ENCODE measurements around the gene FOXO4. TPM values are rescaled to one million over a fixed set of nuclear protein-coding genes. Genes with fewer than 3 reads are reported as not detected.

FOXO4 gene
- total and polyA plus RNA-seq, 2 of the 13 experiments (the other 11 are each of a cell fraction or from before 2014, with no cell fraction given), result 5.1 to 5.7 TPM

DNA sequence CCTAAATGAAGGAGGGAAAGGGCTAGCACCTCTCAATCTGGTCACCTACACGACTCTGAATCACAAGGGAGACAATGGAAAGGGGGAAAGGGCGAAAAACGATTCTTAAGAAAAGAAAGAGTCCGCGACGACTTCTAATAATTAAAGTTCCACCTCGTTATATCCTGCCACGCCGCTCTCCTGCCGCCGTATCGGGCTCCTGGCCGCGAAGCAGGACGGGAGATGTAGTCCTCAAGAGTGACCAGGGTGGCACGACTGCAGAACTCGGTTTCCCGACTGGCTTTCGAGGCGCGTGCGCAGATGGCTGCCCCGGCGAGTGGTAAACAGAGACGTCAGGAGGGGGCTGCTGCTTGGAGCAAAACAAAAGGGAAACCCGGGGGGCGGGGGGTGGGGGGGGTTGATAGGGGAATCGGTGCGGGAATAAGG is at the start of gene FOXO4 (continued):
- TF ChIP-seq, protein P1, sequence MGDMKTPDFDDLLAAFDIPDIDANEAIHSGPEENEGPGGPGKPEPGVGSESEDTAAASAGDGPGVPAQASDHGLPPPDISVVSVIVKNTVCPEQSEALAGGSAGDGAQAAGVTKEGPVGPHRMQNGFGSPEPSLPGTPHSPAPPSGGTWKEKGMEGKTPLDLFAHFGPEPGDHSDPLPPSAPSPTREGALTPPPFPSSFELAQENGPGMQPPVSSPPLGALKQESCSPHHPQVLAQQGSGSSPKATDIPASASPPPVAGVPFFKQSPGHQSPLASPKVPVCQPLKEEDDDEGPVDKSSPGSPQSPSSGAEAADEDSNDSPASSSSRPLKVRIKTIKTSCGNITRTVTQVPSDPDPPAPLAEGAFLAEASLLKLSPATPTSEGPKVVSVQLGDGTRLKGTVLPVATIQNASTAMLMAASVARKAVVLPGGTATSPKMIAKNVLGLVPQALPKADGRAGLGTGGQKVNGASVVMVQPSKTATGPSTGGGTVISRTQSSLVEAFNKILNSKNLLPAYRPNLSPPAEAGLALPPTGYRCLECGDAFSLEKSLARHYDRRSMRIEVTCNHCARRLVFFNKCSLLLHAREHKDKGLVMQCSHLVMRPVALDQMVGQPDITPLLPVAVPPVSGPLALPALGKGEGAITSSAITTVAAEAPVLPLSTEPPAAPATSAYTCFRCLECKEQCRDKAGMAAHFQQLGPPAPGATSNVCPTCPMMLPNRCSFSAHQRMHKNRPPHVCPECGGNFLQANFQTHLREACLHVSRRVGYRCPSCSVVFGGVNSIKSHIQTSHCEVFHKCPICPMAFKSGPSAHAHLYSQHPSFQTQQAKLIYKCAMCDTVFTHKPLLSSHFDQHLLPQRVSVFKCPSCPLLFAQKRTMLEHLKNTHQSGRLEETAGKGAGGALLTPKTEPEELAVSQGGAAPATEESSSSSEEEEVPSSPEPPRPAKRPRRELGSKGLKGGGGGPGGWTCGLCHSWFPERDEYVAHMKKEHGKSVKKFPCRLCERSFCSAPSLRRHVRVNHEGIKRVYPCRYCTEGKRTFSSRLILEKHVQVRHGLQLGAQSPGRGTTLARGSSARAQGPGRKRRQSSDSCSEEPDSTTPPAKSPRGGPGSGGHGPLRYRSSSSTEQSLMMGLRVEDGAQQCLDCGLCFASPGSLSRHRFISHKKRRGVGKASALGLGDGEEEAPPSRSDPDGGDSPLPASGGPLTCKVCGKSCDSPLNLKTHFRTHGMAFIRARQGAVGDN (CRISPR knock-in tag; IDR thresholded peaks at IDR 0.05), result peak; percentile 22; the same call in 1 of the 2 replicates
- TF ChIP-seq NFATC3 (CRISPR knock-in tag; IDR thresholded peaks at IDR 0.05) (no peak), NBN (conservative IDR thresholded peaks at IDR 0.05) (no peak), MXI1 (IDR thresholded peaks at IDR 0.05; ENCODE audit: borderline replicate concordance, low read depth, low read length) (peak; percentile 34; the same call in 1 of the 3 replicates), POLR2AphosphoS5 (IDR thresholded peaks at IDR 0.05; ENCODE audit: low read depth, low read length) (peak; percentile 65), ZNF713 (CRISPR knock-in tag; IDR thresholded peaks at IDR 0.05) (no peak), U2AF2 (IDR thresholded peaks at IDR 0.05; ENCODE audit: low read depth, low read length) (no peak), NCOR1 (IDR thresholded peaks at IDR 0.05; ENCODE audit: borderline replicate concordance, low read length) (no peak), ZNF30 (CRISPR knock-in tag; IDR thresholded peaks at IDR 0.05) (no peak), ZNF781 (CRISPR knock-in tag; IDR thresholded peaks at IDR 0.05; ENCODE audit: borderline replicate concordance, not compliant biosample characterization) (no peak), BRCA1 (CRISPR knock-in tag; IDR thresholded peaks at IDR 0.05) (no peak), ZNF598 (CRISPR knock-in tag; IDR thresholded peaks at IDR 0.05; ENCODE audit: borderline replicate concordance) (no peak), XRCC5 (optimal IDR thresholded peaks at IDR 0.05; ENCODE audit: low read length) (no peak), ZNF709 (CRISPR knock-in tag; IDR thresholded peaks at IDR 0.05) (no peak), ZNF629 (CRISPR knock-in tag; conservative IDR thresholded peaks at IDR 0.05) (no peak), ZSCAN30 (CRISPR knock-in tag; IDR thresholded peaks at IDR 0.05) (no peak), IKZF4 (CRISPR knock-in tag; IDR thresholded peaks at IDR 0.05; ENCODE audit: borderline replicate concordance, low read depth, not compliant biosample characterization) (no peak)
- TF ChIP-seq, protein P2, sequence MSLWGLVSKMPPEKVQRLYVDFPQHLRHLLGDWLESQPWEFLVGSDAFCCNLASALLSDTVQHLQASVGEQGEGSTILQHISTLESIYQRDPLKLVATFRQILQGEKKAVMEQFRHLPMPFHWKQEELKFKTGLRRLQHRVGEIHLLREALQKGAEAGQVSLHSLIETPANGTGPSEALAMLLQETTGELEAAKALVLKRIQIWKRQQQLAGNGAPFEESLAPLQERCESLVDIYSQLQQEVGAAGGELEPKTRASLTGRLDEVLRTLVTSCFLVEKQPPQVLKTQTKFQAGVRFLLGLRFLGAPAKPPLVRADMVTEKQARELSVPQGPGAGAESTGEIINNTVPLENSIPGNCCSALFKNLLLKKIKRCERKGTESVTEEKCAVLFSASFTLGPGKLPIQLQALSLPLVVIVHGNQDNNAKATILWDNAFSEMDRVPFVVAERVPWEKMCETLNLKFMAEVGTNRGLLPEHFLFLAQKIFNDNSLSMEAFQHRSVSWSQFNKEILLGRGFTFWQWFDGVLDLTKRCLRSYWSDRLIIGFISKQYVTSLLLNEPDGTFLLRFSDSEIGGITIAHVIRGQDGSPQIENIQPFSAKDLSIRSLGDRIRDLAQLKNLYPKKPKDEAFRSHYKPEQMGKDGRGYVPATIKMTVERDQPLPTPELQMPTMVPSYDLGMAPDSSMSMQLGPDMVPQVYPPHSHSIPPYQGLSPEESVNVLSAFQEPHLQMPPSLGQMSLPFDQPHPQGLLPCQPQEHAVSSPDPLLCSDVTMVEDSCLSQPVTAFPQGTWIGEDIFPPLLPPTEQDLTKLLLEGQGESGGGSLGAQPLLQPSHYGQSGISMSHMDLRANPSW (CRISPR knock-in tag; IDR thresholded peaks at IDR 0.05; ENCODE audit: borderline replicate concordance), result no peak
- TF ChIP-seq, protein P3, sequence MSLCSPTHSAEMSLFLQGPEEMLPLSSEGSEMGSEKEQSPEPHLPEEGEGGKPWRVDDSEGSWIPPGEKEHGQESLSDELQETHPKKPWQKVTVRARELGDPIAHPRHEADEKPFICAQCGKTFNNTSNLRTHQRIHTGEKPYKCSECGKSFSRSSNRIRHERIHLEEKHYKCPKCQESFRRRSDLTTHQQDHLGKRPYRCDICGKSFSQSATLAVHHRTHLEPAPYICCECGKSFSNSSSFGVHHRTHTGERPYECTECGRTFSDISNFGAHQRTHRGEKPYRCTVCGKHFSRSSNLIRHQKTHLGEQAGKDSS (CRISPR knock-in tag; IDR thresholded peaks at IDR 0.05; ENCODE audit: borderline replicate concordance, low read depth), result no peak
- TF ChIP-seq, protein P4, sequence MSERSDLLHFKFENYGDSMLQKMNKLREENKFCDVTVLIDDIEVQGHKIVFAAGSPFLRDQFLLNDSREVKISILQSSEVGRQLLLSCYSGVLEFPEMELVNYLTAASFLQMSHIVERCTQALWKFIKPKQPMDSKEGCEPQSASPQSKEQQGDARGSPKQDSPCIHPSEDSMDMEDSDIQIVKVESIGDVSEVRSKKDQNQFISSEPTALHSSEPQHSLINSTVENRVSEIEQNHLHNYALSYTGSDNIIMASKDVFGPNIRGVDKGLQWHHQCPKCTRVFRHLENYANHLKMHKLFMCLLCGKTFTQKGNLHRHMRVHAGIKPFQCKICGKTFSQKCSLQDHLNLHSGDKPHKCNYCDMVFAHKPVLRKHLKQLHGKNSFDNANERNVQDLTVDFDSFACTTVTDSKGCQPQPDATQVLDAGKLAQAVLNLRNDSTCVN (CRISPR knock-in tag; IDR thresholded peaks at IDR 0.05; ENCODE audit: borderline replicate concordance), result no peak

All from HepG2 (cell line).